Astrocyte (in vitro differentiated cells and primary cell): ENCODE results near the gene B4GALT3. TPM values are rescaled to one million over a fixed set of nuclear protein-coding genes. Genes with fewer than 3 reads are reported as not detected.

Experiments
- DNase-seq: peaks from one replicate; pipeline ENCODE4 v3.0.0-alpha.2; 2010; ENCODE audit warnings: low read depth
- FAIRE-seq: peaks from 2 replicates; lab custom pipeline; 2011; peaks lifted over from hg19 to GRCh38; lab: Jason Lieb, UNC
- H2AFZ ChIP-seq: 2 replicates; pipeline ENCODE4 v1.6.0; 2012; ENCODE audit warnings: low read depth, low read length, inconsistent platforms
- H3K27ac ChIP-seq: 2 replicates; pipeline ENCODE4 v1.5.1; 2011; ENCODE audit warnings: low read depth, low read length, inconsistent platforms
- H3K27me3 ChIP-seq: 2 replicates; pipeline ENCODE4 v1.6.0; 2011; ENCODE audit warnings: low read length, inconsistent platforms; ENCODE audit not compliant: insufficient read depth
- H3K36me3 ChIP-seq: 2 replicates; pipeline ENCODE4 v1.5.1; 2011; ENCODE audit warnings: low read length, inconsistent platforms; ENCODE audit not compliant: insufficient read depth
- H3K4me1 ChIP-seq: 2 replicates; pipeline ENCODE4 v1.5.1; 2011; ENCODE audit warnings: low read length, inconsistent platforms; ENCODE audit not compliant: insufficient read depth
- H3K4me2 ChIP-seq: 2 replicates; pipeline ENCODE4 v1.6.0; 2012; ENCODE audit warnings: low read length, inconsistent platforms
- H3K4me3 ChIP-seq: 2 replicates; pipeline ENCODE4 v1.5.1; 2011; ENCODE audit warnings: low read depth, mild to moderate bottlenecking, low read length, inconsistent platforms; ENCODE audit not compliant: insufficient read depth
- H3K79me2 ChIP-seq: 2 replicates; pipeline ENCODE4 v1.6.0; 2012; ENCODE audit warnings: mild to moderate bottlenecking, low read length, inconsistent platforms; ENCODE audit not compliant: insufficient read depth
- H3K9ac ChIP-seq: 2 replicates; pipeline ENCODE4 v1.6.0; 2012; ENCODE audit warnings: mild to moderate bottlenecking, low read length, inconsistent platforms
- H3K9me3 ChIP-seq: 2 replicates; pipeline ENCODE4 v1.5.1; 2012; ENCODE audit warnings: low read depth, mild to moderate bottlenecking, low read length, inconsistent platforms; ENCODE audit not compliant: insufficient read depth
- H4K20me1 ChIP-seq: 2 replicates; pipeline ENCODE4 v1.6.0; 2012; ENCODE audit warnings: low read length, inconsistent platforms; ENCODE audit not compliant: insufficient read depth
- H3K27ac Mint-ChIP-seq: one replicate; pipeline ENCODE4 v1.8.0; 2021; ENCODE audit warnings: mild to moderate bottlenecking, mixed read lengths; ENCODE audit not compliant: unreplicated experiment
- H3K27me3 Mint-ChIP-seq: one replicate; pipeline ENCODE4 v1.8.0; 2021; ENCODE audit warnings: low read depth, mixed read lengths; ENCODE audit not compliant: unreplicated experiment
- H3K36me3 Mint-ChIP-seq: one replicate; pipeline ENCODE4 v1.8.0; 2021; ENCODE audit warnings: low read depth, mixed read lengths; ENCODE audit not compliant: unreplicated experiment
- H3K4me1 Mint-ChIP-seq: one replicate; pipeline ENCODE4 v1.8.0; 2021; ENCODE audit warnings: low read depth, mixed read lengths; ENCODE audit not compliant: unreplicated experiment
- H3K4me3 Mint-ChIP-seq: one replicate; pipeline ENCODE4 v1.8.0; 2021; ENCODE audit warnings: mild to moderate bottlenecking, moderate library complexity, mixed read lengths; ENCODE audit not compliant: unreplicated experiment
- H3K9me3 Mint-ChIP-seq: one replicate; pipeline ENCODE4 v1.8.0; 2021; ENCODE audit warnings: mild to moderate bottlenecking, mixed read lengths; ENCODE audit not compliant: unreplicated experiment
- CTCF ChIP-seq: IDR thresholded peaks from 2 replicates; pipeline ENCODE4 v1.5.1; 2011; ENCODE audit warnings: low read depth, mild to moderate bottlenecking, inconsistent platforms, low read length, moderate library complexity; ENCODE audit not compliant: insufficient read depth
- EZH2 ChIP-seq: IDR thresholded peaks from 2 replicates; pipeline ENCODE4 v1.6.1; 2012; ENCODE audit warnings: mild to moderate bottlenecking, low read length, inconsistent platforms; ENCODE audit not compliant: insufficient read depth
- total RNA-seq: library from RNA; stranded (reverse); gene quantifications from 2 replicates; pipeline ENCODE4 v1.2.1, GENCODE V29; 2021

Gene B4GALT3
- total RNA-seq, 1 donor from 2014 or later, result 39.6 TPM

GRCh38 chr1:161139766-161140165, 37.5 kb downstream of the B4GALT3 start:
- Mint-ChIP-seq H3K27ac (no peak overlapping the region), H3K27me3 (no peaks in the 10 kb centered on the region), H3K4me3 (no peak overlapping the region), H3K4me1 (no peaks in the 10 kb centered on the region), H3K36me3 (no peaks in the 10 kb centered on the region), H3K9me3 (no peaks in the 10 kb centered on the region)
- Histone ChIP-seq H3K4me1 (no peaks in the 10 kb centered on the region), H3K9me3 (no peaks in the 10 kb centered on the region), H3K4me2 (no peak overlapping the region), H2AFZ (no peak overlapping the region), H3K4me3 (no peak overlapping the region), H3K27ac (no peak overlapping the region), H3K9ac (no peak overlapping the region), H3K79me2 (peaks cover 10% of the 10 kb centered on the region), H4K20me1 (peaks cover 4% of the 10 kb centered on the region), H3K36me3 (no peaks in the 10 kb centered on the region), H3K27me3 (no peaks in the 10 kb centered on the region)
- FAIRE-seq, result no peak
- TF ChIP-seq EZH2 (no peak), CTCF (peak; percentile 50)
- no peak for DNase-seq

GRCh38 chr1:161138431-161138830, 38.9 kb downstream of the B4GALT3 start:
- no peak for TF ChIP-seq EZH2
- no peak for TF ChIP-seq CTCF
- Histone ChIP-seq H4K20me1 (peaks cover 4% of the 10 kb centered on the region), H3K4me1 (no peaks in the 10 kb centered on the region), H3K4me2 (no peak overlapping the region), H3K79me2 (peaks cover 19% of the 10 kb centered on the region), H3K9ac (no peak overlapping the region), H2AFZ (no peak overlapping the region), H3K4me3 (no peak overlapping the region), H3K27ac (no peak overlapping the region), H3K36me3 (no peaks in the 10 kb centered on the region), H3K27me3 (no peaks in the 10 kb centered on the region), H3K9me3 (no peaks in the 10 kb centered on the region)
- DNase-seq (no peak), FAIRE-seq (no peak)
- no peak overlapping the region for H3K27ac Mint-ChIP-seq
- no peaks in the 10 kb centered on the region for H3K27me3 Mint-ChIP-seq
- H3K36me3 Mint-ChIP-seq, result no peaks in the 10 kb centered on the region
- no peak overlapping the region for H3K4me3 Mint-ChIP-seq
- no peaks in the 10 kb centered on the region for H3K4me1 Mint-ChIP-seq
- no peaks in the 10 kb centered on the region for H3K9me3 Mint-ChIP-seq

DNA sequence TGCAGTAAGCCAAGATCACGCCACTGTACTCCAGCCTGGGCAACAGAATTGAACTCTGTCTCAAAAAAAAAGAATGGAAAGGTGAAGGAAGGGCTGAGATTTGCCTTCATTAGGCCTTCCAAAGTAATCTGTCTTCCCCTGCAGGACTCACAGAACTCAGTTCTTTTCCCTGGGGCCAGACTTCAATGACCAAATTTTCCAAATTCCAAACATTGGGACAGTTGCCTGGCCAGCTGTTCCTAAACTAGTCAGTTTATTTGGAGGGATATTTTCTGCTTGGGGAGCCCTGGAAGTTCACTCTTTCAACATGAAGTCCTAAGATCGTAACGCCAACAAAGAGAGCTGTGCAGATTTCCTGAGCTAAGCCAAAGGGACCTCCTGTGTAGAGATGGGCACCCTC, 39.4 kb downstream of the B4GALT3 start:
- Histone ChIP-seq H3K4me2 (no peak overlapping the region), H3K27me3 (no peaks in the 10 kb centered on the region), H3K9me3 (no peaks in the 10 kb centered on the region), H3K36me3 (no peaks in the 10 kb centered on the region), H3K79me2 (peaks cover 21% of the 10 kb centered on the region), H3K4me1 (no peaks in the 10 kb centered on the region), H3K9ac (no peak overlapping the region), H4K20me1 (peaks cover 4% of the 10 kb centered on the region), H2AFZ (no peak overlapping the region), H3K4me3 (no peak overlapping the region), H3K27ac (no peak overlapping the region)
- FAIRE-seq (no peak), DNase-seq (no peak)
- Mint-ChIP-seq H3K36me3 (no peaks in the 10 kb centered on the region), H3K27me3 (no peaks in the 10 kb centered on the region), H3K4me3 (no peak overlapping the region), H3K9me3 (no peaks in the 10 kb centered on the region), H3K4me1 (no peaks in the 10 kb centered on the region), H3K27ac (no peak overlapping the region)
- TF ChIP-seq CTCF, result no peak
